ENCODE results near the gene RGMB. TPM values are rescaled to one million over a fixed set of nuclear protein-coding genes. Genes with fewer than 3 reads are reported as not detected.
A peak's percentile ranks its signal among the peaks of the same experiment; 100 is the strongest.
"Not testable (repeated sequence)": the region's sequence is repeated elsewhere in the genome, so short reads cannot be mapped to it uniquely, and the experiment has no call there.

RGMB gene, protein sequence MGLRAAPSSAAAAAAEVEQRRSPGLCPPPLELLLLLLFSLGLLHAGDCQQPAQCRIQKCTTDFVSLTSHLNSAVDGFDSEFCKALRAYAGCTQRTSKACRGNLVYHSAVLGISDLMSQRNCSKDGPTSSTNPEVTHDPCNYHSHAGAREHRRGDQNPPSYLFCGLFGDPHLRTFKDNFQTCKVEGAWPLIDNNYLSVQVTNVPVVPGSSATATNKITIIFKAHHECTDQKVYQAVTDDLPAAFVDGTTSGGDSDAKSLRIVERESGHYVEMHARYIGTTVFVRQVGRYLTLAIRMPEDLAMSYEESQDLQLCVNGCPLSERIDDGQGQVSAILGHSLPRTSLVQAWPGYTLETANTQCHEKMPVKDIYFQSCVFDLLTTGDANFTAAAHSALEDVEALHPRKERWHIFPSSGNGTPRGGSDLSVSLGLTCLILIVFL
- 1 to 10 TPM; 5.1 to 5.2 TPM for total RNA-seq
- polyA plus RNA-seq, result 2.1 TPM

DNA sequence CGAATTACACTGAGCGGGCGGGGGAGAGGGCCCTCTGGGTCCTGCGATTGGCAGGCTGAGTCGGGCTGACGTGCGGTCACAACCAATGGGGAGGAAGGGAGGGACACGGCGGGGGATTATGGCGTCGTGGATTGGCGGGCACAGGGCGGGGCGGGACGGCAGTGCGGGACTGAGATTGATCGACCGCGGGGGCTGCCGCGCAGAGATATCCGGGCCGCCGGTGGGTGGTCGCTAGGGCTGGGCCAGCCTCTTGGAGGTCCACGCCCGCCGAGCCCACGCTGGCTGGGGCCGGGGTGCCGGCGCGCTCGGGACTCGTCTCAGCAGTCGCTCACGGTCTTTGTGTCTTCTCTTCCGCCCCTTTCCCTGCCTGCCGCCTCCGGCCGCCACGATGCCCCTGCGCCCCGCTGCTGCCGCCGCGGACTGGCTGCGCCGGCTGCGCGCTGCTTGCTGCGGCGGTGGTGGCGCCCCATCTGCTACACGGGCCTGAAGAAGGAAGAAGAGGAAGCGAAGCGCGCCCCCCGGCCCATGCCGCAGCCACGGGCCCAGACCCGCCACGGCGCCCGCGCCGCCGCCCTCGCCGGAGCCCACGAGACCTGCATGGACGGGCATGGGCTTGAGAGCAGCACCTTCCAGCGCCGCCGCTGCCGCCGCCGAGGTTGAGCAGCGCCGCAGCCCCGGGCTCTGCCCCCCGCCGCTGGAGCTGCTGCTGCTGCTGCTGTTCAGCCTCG, at the start of gene RGMB:
TSS of gene RGMB (plus strand) at position 200 of the 728 bp plus-strand sequence. CDS start at position 608, 408 bp downstream.
- Histone ChIP-seq H3K4me1 (ENCODE audit: insufficient read depth, low read length) (peaks cover 45% of the 10 kb centered on the region), H3K4me3 (ENCODE audit: low read length) (peak within 1 kb of the TSS; percentile 42), H3K36me3 (ENCODE audit: insufficient read depth, low read length) (no peaks in the 10 kb centered on the region), H3K27ac (ENCODE audit: low read depth, low read length) (peak within 1 kb of the TSS; percentile 5), H3K9me3 (ENCODE audit: low read length) (no peaks in the 10 kb centered on the region), H3K27me3 (ENCODE audit: insufficient read depth, low read length, poor library complexity, severe bottlenecking) (peaks cover 25% of the 10 kb centered on the region)
- H3K36me3 Mint-ChIP-seq, result peaks cover 0 to 10% (median 0%) of the 10 kb centered on the region in 3 donors
- peak within 1 kb of the TSS; percentile 91 to 99 (median 96) for H3K4me3 Mint-ChIP-seq
- peaks cover 0 to 10% (median 0%) of the 10 kb centered on the region in 5 donors for H3K9me3 Mint-ChIP-seq
- peak; percentile 73 to 92 (median 85) for DNase-seq
- POLR2A ChIA-PET, result no interaction called here
- H3K4me1 Mint-ChIP-seq, result peaks cover 42 to 72% (median 63%) of the 10 kb centered on the region in 3 donors
- CTCF ChIA-PET, result interaction anchor here (1.1 to 2.9 kb wide), 2 partner anchors 9 to 22 kb away, joined by 4 to 19 read pairs; no protein-coding TSS in a partner anchor
- H3K27ac Mint-ChIP-seq, result peak within 1 kb of the TSS; percentile 73 to 96 (median 88)
- peaks cover 23 to 28% of the 10 kb centered on the region in 2 donors for H3K27me3 Mint-ChIP-seq

DNA sequence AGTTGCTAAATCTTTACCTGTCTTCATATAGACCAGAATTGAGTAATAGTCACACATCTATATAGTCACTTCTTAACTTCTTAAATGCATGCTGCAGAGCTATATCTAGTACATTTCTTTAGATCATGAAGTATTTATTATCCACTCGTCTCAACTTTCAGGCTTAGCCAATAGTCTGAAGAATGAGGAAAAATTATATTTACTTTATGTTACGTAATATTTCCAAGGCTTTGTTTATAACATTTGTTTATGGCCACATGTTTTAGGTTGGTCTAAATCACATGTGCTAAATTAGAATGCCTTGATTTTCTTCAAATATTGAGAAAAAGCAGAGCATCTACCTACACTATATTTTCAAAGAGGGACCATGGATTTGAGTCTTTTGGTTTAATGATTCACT, 47.2 kb upstream of the RGMB start:
- H3K27me3 ChIP-seq (ENCODE audit: insufficient read depth, low read length, poor library complexity, severe bottlenecking), result no peaks in the 10 kb centered on the region
- H3K36me3 ChIP-seq (ENCODE audit: insufficient read depth, low read length), result no peaks in the 10 kb centered on the region
- no peak overlapping the region for H3K4me3 ChIP-seq (ENCODE audit: low read length)
- DNase-seq, result no peak
- Mint-ChIP-seq H3K9me3 (no peaks in the 10 kb centered on the region), H3K27me3 (peaks cover 2 to 12% of the 10 kb centered on the region in 2 donors), H3K27ac (peak overlapping the region in 1 of 8 donors; percentile 74), H3K4me3 (no peak overlapping the region), H3K36me3 (no peaks in the 10 kb centered on the region), H3K4me1 (no peaks in the 10 kb centered on the region)
- ChIA-PET POLR2A (no interaction called here), CTCF (no interaction called here)
- no peaks in the 10 kb centered on the region for H3K4me1 ChIP-seq (ENCODE audit: insufficient read depth, low read length)
- H3K27ac ChIP-seq (ENCODE audit: low read depth, low read length), result no peak overlapping the region
- no peaks in the 10 kb centered on the region for H3K9me3 ChIP-seq (ENCODE audit: low read length)

DNA sequence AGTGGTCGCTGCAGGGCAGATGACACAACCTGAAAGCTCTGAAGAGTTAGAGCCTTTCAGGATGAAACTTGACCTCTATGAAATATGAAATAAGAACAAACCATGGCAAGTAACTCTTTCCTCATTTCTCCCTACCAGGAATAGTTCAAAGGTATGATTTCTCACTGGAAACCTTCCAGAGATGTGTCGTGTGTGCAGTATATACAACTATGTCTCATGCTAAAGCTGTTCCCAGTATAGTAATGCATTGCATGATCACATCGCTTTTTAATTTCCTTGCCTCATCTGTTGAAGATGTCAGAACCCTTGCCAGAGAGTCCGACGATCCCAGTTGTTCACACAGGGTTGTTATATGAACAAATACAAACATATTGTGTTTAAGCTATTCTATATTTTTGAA, 45.8 kb upstream of the RGMB start:
- Histone ChIP-seq H3K9me3 (ENCODE audit: low read length) (no peaks in the 10 kb centered on the region), H3K27ac (ENCODE audit: low read depth, low read length) (no peak overlapping the region), H3K27me3 (ENCODE audit: insufficient read depth, low read length, poor library complexity, severe bottlenecking) (no peaks in the 10 kb centered on the region), H3K4me3 (ENCODE audit: low read length) (no peak overlapping the region), H3K36me3 (ENCODE audit: insufficient read depth, low read length) (no peaks in the 10 kb centered on the region), H3K4me1 (ENCODE audit: insufficient read depth, low read length) (no peaks in the 10 kb centered on the region)
- peaks cover 2 to 21% of the 10 kb centered on the region in 2 donors for H3K27me3 Mint-ChIP-seq
- H3K4me1 Mint-ChIP-seq, result no peaks in the 10 kb centered on the region
- no peaks in the 10 kb centered on the region for H3K36me3 Mint-ChIP-seq
- no peak for DNase-seq
- no peak overlapping the region for H3K4me3 Mint-ChIP-seq
- ChIA-PET CTCF (no interaction called here), POLR2A (no interaction called here)
- no peaks in the 10 kb centered on the region for H3K9me3 Mint-ChIP-seq
- no peak overlapping the region for H3K27ac Mint-ChIP-seq

DNA sequence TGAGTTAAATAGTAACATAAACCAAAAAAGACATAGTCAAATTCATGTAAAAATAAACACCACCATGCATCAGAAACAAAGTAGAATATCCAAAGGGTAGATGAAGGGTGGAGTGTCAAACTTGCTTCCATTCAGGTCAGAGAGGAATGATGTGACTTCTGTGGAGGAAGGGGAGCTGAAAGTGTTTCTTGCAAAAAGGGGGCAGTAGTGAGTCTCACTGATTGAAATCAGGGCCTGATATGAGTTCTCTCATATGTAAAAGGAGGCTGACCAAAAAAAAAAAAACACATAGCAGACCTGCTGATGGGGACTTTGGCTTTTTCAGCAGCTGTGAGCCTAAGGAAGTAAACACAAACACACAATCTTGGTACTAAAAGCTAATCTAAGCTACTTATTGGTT, 38.8 kb upstream of the RGMB start:
- no peaks in the 10 kb centered on the region for H3K4me1 ChIP-seq (ENCODE audit: insufficient read depth, low read length)
- no peak overlapping the region for H3K4me3 ChIP-seq (ENCODE audit: low read length)
- DNase-seq, result no peak
- no peaks in the 10 kb centered on the region for H3K9me3 ChIP-seq (ENCODE audit: low read length)
- Mint-ChIP-seq H3K9me3 (peaks cover 0 to 8% (median 3%) of the 10 kb centered on the region in 5 donors), H3K36me3 (peaks cover 0 to 7% (median 0%) of the 10 kb centered on the region in 3 donors), H3K4me3 (no peak overlapping the region), H3K27me3 (peaks cover 8 to 58% of the 10 kb centered on the region in 2 donors), H3K27ac (no peak overlapping the region), H3K4me1 (no peaks in the 10 kb centered on the region)
- H3K36me3 ChIP-seq (ENCODE audit: insufficient read depth, low read length), result no peaks in the 10 kb centered on the region
- no peaks in the 10 kb centered on the region for H3K27me3 ChIP-seq (ENCODE audit: insufficient read depth, low read length, poor library complexity, severe bottlenecking)
- no peak overlapping the region for H3K27ac ChIP-seq (ENCODE audit: low read depth, low read length)
- ChIA-PET CTCF (no interaction called here), POLR2A (no interaction called here)

DNA sequence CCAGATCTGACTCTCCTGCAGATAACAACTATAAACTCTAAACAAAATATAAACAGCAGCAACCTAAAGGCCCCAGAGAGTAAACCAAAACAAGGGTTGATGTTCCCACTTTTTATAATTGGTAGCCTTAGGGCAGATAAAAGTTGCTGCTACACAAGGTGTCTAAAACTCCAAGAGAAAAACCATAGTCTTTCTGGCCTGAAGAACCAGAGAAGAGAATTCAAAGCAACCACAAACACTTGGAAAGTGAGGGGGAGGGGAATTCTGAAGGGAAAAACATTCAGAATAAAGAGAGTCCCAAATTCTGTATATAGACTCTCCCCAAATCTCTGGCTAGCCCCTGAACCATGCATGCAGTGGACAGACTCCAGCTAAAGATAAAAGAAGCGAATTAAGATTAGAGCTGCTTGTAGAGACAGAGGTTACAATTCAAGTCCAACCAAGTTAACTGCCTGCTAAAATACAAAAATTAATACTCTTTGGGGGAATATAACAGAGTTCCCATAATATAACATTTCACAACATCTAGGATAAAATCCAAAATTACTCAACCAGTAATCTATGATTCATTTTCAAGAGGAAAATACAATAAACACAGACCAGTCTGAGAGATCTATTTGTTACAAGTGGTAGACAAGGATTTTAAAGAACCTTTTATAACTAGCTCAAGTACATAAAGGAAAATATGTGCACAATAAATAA, 37.5 kb upstream of the RGMB start:
- Histone ChIP-seq H3K27me3 (ENCODE audit: insufficient read depth, low read length, poor library complexity, severe bottlenecking) (no peaks in the 10 kb centered on the region), H3K4me3 (ENCODE audit: low read length) (no peak overlapping the region), H3K36me3 (ENCODE audit: insufficient read depth, low read length) (no peaks in the 10 kb centered on the region), H3K9me3 (ENCODE audit: low read length) (no peaks in the 10 kb centered on the region), H3K27ac (ENCODE audit: low read depth, low read length) (no peak overlapping the region), H3K4me1 (ENCODE audit: insufficient read depth, low read length) (no peaks in the 10 kb centered on the region)
- peaks cover 8 to 54% of the 10 kb centered on the region in 2 donors for H3K27me3 Mint-ChIP-seq
- H3K4me1 Mint-ChIP-seq, result no peaks in the 10 kb centered on the region
- no peak overlapping the region for H3K27ac Mint-ChIP-seq
- H3K4me3 Mint-ChIP-seq, result no peak overlapping the region
- POLR2A ChIA-PET, result no interaction called here
- H3K9me3 Mint-ChIP-seq, result peaks cover 0 to 8% (median 3%) of the 10 kb centered on the region in 5 donors
- peaks cover 0 to 7% (median 0%) of the 10 kb centered on the region in 3 donors for H3K36me3 Mint-ChIP-seq
- CTCF ChIA-PET, result no interaction called here
- no peak for DNase-seq

DNA sequence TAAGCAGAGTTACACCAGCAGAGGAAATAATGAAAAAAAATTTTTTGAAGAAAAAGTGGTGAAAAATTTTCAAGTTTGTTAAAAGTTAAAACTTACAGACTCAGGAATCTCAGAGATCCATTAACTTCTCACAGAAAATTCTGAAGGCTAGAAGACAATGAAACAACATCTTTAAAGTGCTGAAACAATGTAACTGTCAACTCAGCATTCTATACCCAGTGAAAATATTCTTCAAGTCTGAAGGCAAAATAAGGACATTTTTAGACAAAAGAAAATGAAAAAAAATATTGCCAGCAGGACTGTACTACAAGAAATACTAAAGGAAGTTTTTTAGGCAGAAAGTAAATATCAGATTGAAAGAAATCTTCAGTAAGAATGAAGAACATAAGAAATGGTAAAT, 36.7 kb upstream of the RGMB start:
- Histone ChIP-seq H3K27me3 (ENCODE audit: insufficient read depth, low read length, poor library complexity, severe bottlenecking) (no peaks in the 10 kb centered on the region), H3K4me1 (ENCODE audit: insufficient read depth, low read length) (no peaks in the 10 kb centered on the region), H3K9me3 (ENCODE audit: low read length) (no peaks in the 10 kb centered on the region), H3K36me3 (ENCODE audit: insufficient read depth, low read length) (no peaks in the 10 kb centered on the region), H3K27ac (ENCODE audit: low read depth, low read length) (no peak overlapping the region), H3K4me3 (ENCODE audit: low read length) (no peak overlapping the region)
- no peak for DNase-seq
- Mint-ChIP-seq H3K27me3 (peaks cover 8 to 50% of the 10 kb centered on the region in 2 donors), H3K9me3 (peaks cover 0 to 8% (median 3%) of the 10 kb centered on the region in 5 donors), H3K36me3 (peaks cover 0 to 7% (median 0%) of the 10 kb centered on the region in 3 donors), H3K4me1 (no peaks in the 10 kb centered on the region), H3K27ac (no peak overlapping the region), H3K4me3 (no peak overlapping the region)
- ChIA-PET CTCF (no interaction called here), POLR2A (no interaction called here)

DNA sequence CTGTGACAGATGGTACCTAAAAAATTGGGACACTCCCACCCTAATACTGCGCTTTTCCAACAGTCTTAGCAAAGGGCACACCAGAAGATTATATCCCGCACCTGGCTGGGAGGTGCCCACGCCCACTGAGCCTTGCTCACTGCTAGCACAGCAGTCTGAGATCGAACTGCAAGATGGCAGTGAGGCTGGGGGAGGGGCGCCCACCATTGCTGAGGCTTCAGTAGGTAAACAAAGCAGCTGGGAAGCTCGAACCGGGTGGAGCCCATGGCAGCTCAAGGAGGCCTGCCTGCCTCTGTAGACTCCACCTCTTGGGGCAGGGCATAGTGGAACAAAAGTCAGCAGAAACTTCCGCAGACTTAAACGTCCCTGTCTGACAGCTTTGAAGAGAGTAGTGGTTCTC, 36.0 kb upstream of the RGMB start:
- H3K9me3 Mint-ChIP-seq; DNase-seq; H3K4me3 Mint-ChIP-seq; CTCF ChIA-PET; H3K4me3 ChIP-seq (ENCODE audit: low read length); H3K4me1 ChIP-seq (ENCODE audit: insufficient read depth, low read length); H3K36me3 Mint-ChIP-seq; H3K27ac ChIP-seq (ENCODE audit: low read depth, low read length); H3K27ac Mint-ChIP-seq; H3K36me3 ChIP-seq (ENCODE audit: insufficient read depth, low read length); H3K4me1 Mint-ChIP-seq; H3K9me3 ChIP-seq (ENCODE audit: low read length); POLR2A ChIA-PET; H3K27me3 ChIP-seq (ENCODE audit: insufficient read depth, low read length, poor library complexity, severe bottlenecking): not testable (repeated sequence)
- H3K27me3 Mint-ChIP-seq, result peaks cover 8 to 50% of the 10 kb centered on the region in 2 donors

Data from CD8-positive, alpha-beta memory T cell (primary cell).